ENCODE measurements around the gene NAA60. TPM values are rescaled to one million over a fixed set of nuclear protein-coding genes. Genes with fewer than 3 reads are reported as not detected.

Gene NAA60
- total and polyA plus RNA-seq, 2 of the 13 experiments (the other 11 are each of a cell fraction or from before 2014, with no cell fraction given) = 14.7 to 32.0 TPM

- TF ChIP-seq, protein P1, sequence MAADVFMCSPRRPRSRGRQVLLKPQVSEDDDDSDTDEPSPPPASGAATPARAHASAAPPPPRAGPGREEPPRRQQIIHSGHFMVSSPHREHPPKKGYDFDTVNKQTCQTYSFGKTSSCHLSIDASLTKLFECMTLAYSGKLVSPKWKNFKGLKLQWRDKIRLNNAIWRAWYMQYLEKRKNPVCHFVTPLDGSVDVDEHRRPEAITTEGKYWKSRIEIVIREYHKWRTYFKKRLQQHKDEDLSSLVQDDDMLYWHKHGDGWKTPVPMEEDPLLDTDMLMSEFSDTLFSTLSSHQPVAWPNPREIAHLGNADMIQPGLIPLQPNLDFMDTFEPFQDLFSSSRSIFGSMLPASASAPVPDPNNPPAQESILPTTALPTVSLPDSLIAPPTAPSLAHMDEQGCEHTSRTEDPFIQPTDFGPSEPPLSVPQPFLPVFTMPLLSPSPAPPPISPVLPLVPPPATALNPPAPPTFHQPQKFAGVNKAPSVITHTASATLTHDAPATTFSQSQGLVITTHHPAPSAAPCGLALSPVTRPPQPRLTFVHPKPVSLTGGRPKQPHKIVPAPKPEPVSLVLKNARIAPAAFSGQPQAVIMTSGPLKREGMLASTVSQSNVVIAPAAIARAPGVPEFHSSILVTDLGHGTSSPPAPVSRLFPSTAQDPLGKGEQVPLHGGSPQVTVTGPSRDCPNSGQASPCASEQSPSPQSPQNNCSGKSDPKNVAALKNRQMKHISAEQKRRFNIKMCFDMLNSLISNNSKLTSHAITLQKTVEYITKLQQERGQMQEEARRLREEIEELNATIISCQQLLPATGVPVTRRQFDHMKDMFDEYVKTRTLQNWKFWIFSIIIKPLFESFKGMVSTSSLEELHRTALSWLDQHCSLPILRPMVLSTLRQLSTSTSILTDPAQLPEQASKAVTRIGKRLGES (CRISPR knock-in tag; IDR thresholded peaks at IDR 0.05; ENCODE audit: borderline replicate concordance) = 0 out of 2 replicates have a peak, but pooled peaks have one; percentile 3
- TF ChIP-seq PRMT3 (CRISPR knock-in tag; IDR thresholded peaks at IDR 0.05; ENCODE audit: borderline replicate concordance, low read depth) (no peak), CENPX (CRISPR knock-in tag; IDR thresholded peaks at IDR 0.05) (no peak), ZNF768 (CRISPR knock-in tag; IDR thresholded peaks at IDR 0.05) (no peak), YY1 (IDR thresholded peaks at IDR 0.05; ENCODE audit: insufficient read depth, insufficient replicate concordance, low read depth, low read length) (no peak), ZNF530 (CRISPR knock-in tag; IDR thresholded peaks at IDR 0.05; ENCODE audit: low read depth) (no peak), ZFP1 (CRISPR knock-in tag; IDR thresholded peaks at IDR 0.05) (no peak), IRF2 (CRISPR knock-in tag; IDR thresholded peaks at IDR 0.05) (no peak), THAP8 (CRISPR knock-in tag; IDR thresholded peaks at IDR 0.05; ENCODE audit: borderline replicate concordance) (no peak), GATAD2A (CRISPR knock-in tag; IDR thresholded peaks at IDR 0.05) (no peak), ZSCAN12 (CRISPR knock-in tag; IDR thresholded peaks at IDR 0.05) (no peak), ZFP62 (CRISPR knock-in tag; IDR thresholded peaks at IDR 0.05) (no peak), ZNF615 (CRISPR knock-in tag; IDR thresholded peaks at IDR 0.05; ENCODE audit: borderline replicate concordance) (no peak), FOXP1 (IDR thresholded peaks at IDR 0.05) (no peak), FOXP1 (CRISPR knock-in tag; IDR thresholded peaks at IDR 0.05) (0 out of 2 replicates have a peak, but pooled peaks have one; percentile 23), ZSCAN25 (CRISPR knock-in tag; IDR thresholded peaks at IDR 0.05) (no peak), MXI1 (IDR thresholded peaks at IDR 0.05; ENCODE audit: borderline replicate concordance, low read depth, low read length) (peak; percentile 68; the same call in 1 of the 3 replicates), MED8 (CRISPR knock-in tag; IDR thresholded peaks at IDR 0.05; ENCODE audit: insufficient replicate concordance) (no peak), SKI (IDR thresholded peaks at IDR 0.05; ENCODE audit: partially characterized antibody) (no peak), ZNF496 (CRISPR knock-in tag; IDR thresholded peaks at IDR 0.05; ENCODE audit: insufficient replicate concordance) (no peak), ZMYM2 (CRISPR knock-in tag; IDR thresholded peaks at IDR 0.05) (no peak), NFKB2 (CRISPR knock-in tag; IDR thresholded peaks at IDR 0.05; ENCODE audit: borderline replicate concordance) (no peak), ZNF891 (CRISPR knock-in tag; IDR thresholded peaks at IDR 0.05) (no peak), NR3C1 (CRISPR knock-in tag; IDR thresholded peaks at IDR 0.05) (no peak), ZNF431 (CRISPR knock-in tag; IDR thresholded peaks at IDR 0.05; ENCODE audit: borderline replicate concordance, low read depth) (no peak), RFX1 (IDR thresholded peaks at IDR 0.05) (no peak), SUZ12 (IDR thresholded peaks at IDR 0.05; ENCODE audit: low read depth, low read length) (no peak), ZNF432 (CRISPR knock-in tag; IDR thresholded peaks at IDR 0.05; ENCODE audit: borderline replicate concordance) (no peak)
- TF ChIP-seq, protein P2, sequence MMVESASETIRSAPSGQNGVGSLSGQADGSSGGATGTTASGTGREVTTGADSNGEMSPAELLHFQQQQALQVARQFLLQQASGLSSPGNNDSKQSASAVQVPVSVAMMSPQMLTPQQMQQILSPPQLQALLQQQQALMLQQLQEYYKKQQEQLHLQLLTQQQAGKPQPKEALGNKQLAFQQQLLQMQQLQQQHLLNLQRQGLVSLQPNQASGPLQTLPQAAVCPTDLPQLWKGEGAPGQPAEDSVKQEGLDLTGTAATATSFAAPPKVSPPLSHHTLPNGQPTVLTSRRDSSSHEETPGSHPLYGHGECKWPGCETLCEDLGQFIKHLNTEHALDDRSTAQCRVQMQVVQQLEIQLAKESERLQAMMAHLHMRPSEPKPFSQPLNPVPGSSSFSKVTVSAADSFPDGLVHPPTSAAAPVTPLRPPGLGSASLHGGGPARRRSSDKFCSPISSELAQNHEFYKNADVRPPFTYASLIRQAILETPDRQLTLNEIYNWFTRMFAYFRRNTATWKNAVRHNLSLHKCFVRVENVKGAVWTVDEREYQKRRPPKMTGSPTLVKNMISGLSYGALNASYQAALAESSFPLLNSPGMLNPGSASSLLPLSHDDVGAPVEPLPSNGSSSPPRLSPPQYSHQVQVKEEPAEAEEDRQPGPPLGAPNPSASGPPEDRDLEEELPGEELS (CRISPR knock-in tag; IDR thresholded peaks at IDR 0.05) = peak; percentile 34; the same call in 1 of the 2 replicates
Observed at GRCh38 chr16:3458852-3459361, 15.4 kb downstream of the NAA60 start (continued).
